Endothelial cell of umbilical vein (primary cell): ENCODE data around the gene PGLYRP4. TPM values are rescaled to one million over a fixed set of nuclear protein-coding genes. Genes with fewer than 3 reads are reported as not detected.

Experiments used
- BruUV-seq: library from RNA; stranded (reverse); fragments of 400-500 nt; replicated peaks from 2 replicates; lab custom pipeline; 2021; lab: Mats Ljungman, UMichigan
- CTCF ChIA-PET: fragments of 300-600, 350-600 bp; sonication (Branson Sonifier 250); formaldehyde crosslinking; loops from one replicate; lab custom pipeline; 2021; ENCODE audit warnings: antibody characterized with exemption, inconsistent platforms; lab: Charles Lee
- POLR2A ChIA-PET: fragments of 300-600, 350-600 bp; sonication (Branson Sonifier 250); formaldehyde crosslinking; loops from one replicate; lab custom pipeline; 2021; ENCODE audit warnings: antibody characterized with exemption, inconsistent platforms; lab: Charles Lee
- DNase-seq: peaks from one replicate; pipeline ENCODE4 v3.0.0-alpha.2; 2011; ENCODE audit warnings: low read depth, low spot score
- FAIRE-seq: peaks from 2 replicates; lab custom pipeline; 2011; peaks lifted over from hg19 to GRCh38; lab: Jason Lieb, UNC
- H2AFZ ChIP-seq: 2 replicates; pipeline ENCODE4 v1.6.0; 2012; ENCODE audit warnings: low read depth, low read length, control low read depth, inconsistent platforms
- H3K27ac ChIP-seq: 2 replicates; pipeline ENCODE4 v1.5.1; 2011; ENCODE audit warnings: low read depth, mild to moderate bottlenecking, control low read depth, low read length, moderate library complexity; ENCODE audit not compliant: insufficient read depth
- H3K27me3 ChIP-seq, 2 experiments: 2 replicates each; pipeline versions ENCODE4 v1.6.0 to v1.6.1; 2011; ENCODE audit warnings: low read length in 2 of 2, mixed read lengths in 1 of 2; ENCODE audit not compliant: control insufficient read depth in 2 of 2, insufficient read depth in 2 of 2
- H3K36me3 ChIP-seq, 2 experiments: 2 replicates in 1 of 2; 3 replicates in 1 of 2; pipeline ENCODE4 v1.5.1; 2011; ENCODE audit warnings: low read length in 2 of 2, mild to moderate bottlenecking in 1 of 2, moderate library complexity in 1 of 2; ENCODE audit not compliant: control insufficient read depth in 2 of 2, insufficient read depth in 2 of 2; ENCODE audit errors: extremely low read depth in 1 of 2
- H3K4me1 ChIP-seq: 3 replicates; pipeline ENCODE4 v1.5.1; 2011; ENCODE audit warnings: mild to moderate bottlenecking, low read length; ENCODE audit not compliant: control insufficient read depth, insufficient read depth; ENCODE audit errors: extremely low read depth
- H3K4me2 ChIP-seq: 2 replicates; pipeline ENCODE4 v1.6.1; 2011; ENCODE audit warnings: low read length, control low read depth, mixed read lengths; ENCODE audit not compliant: insufficient read depth
- H3K4me3 ChIP-seq, 3 experiments: fragments of 200-600 bp in 1 of 3; sonication (generic), shearing (Covaris generic) in 1 of 3; replicated peaks in 1 of 3; 2 replicates each; pipeline ENCODE4 v1.5.1; 2011 to 2016; ENCODE audit warnings: control low read depth in 3 of 3, low read length in 3 of 3, mild to moderate bottlenecking in 2 of 3, inconsistent platforms in 1 of 3, low read depth in 1 of 3, moderate library complexity in 1 of 3; ENCODE audit not compliant: insufficient read depth in 1 of 3
- H3K79me2 ChIP-seq: 2 replicates; pipeline ENCODE4 v1.6.0; 2012; ENCODE audit warnings: low read length, inconsistent platforms; ENCODE audit not compliant: control insufficient read depth, insufficient read depth
- H3K9ac ChIP-seq: replicated peaks from 2 replicates; pipeline ENCODE3; 2011; ENCODE audit warnings: low read length, control low read depth; ENCODE audit not compliant: insufficient read depth; ENCODE audit errors: extremely low read depth
- H3K9me1 ChIP-seq: replicated peaks from 3 replicates; pipeline ENCODE4 v1.6.0; 2011; ENCODE audit warnings: mild to moderate bottlenecking, low read length; ENCODE audit not compliant: control insufficient read depth, insufficient read depth; ENCODE audit errors: extremely low read depth
- H3K9me3 ChIP-seq: replicated peaks from 2 replicates; pipeline ENCODE4 v1.5.1; 2012; ENCODE audit warnings: low read length, inconsistent platforms; ENCODE audit not compliant: control insufficient read depth, insufficient read depth
- H4K20me1 ChIP-seq: replicated peaks from 2 replicates; pipeline ENCODE3; 2011; ENCODE audit warnings: mild to moderate bottlenecking, low read length; ENCODE audit not compliant: control insufficient read depth, insufficient read depth; ENCODE audit errors: extremely low read depth
- CTCF ChIP-seq, 2 donors: IDR thresholded peaks; 1 replicate in 1 of 2; 2 replicates in 1 of 2; pipeline ENCODE4 v1.5.1; 2011; ENCODE audit warnings: low read length in 2 of 2, mild to moderate bottlenecking in 2 of 2, moderate library complexity in 2 of 2, control low read depth in 1 of 2, inconsistent platforms in 1 of 2, low read depth in 1 of 2; ENCODE audit not compliant: insufficient read depth in 1 of 2; ENCODE audit errors: extremely low read depth in 1 of 2
- EZH2 ChIP-seq: IDR thresholded peaks from 2 replicates; pipeline ENCODE4 v1.6.1; 2012; ENCODE audit warnings: borderline replicate concordance, low read depth, mild to moderate bottlenecking, moderate library complexity, low read length, inconsistent platforms; ENCODE audit not compliant: severe bottlenecking
- FOS ChIP-seq: IDR thresholded peaks from 2 replicates; pipeline ENCODE4 v1.6.1; 2011; ENCODE audit warnings: mild to moderate bottlenecking, low read length, moderate library complexity, borderline replicate concordance; ENCODE audit not compliant: insufficient read depth
- GATA2 ChIP-seq: IDR thresholded peaks from 2 replicates; pipeline ENCODE4 v1.7.0; 2011; ENCODE audit warnings: low read depth, mild to moderate bottlenecking, moderate library complexity, mixed read lengths, low read length; ENCODE audit not compliant: insufficient read length, insufficient read depth
- JUN ChIP-seq: IDR thresholded peaks from 2 replicates; pipeline ENCODE4 v1.6.1; 2011; ENCODE audit warnings: borderline replicate concordance, low read depth; ENCODE audit not compliant: insufficient read length, insufficient read depth
- MAX ChIP-seq: IDR thresholded peaks from 2 replicates; pipeline ENCODE4 v1.6.1; 2011; ENCODE audit not compliant: insufficient read depth, insufficient read length
- MYC ChIP-seq: IDR thresholded peaks from one replicate; pipeline ENCODE4 v1.6.1; 2011; ENCODE audit warnings: mild to moderate bottlenecking, low read depth, low read length
- POLR2A ChIP-seq: IDR thresholded peaks from 2 replicates; pipeline ENCODE4 v1.6.1; 2012; ENCODE audit warnings: low read depth, mild to moderate bottlenecking, control low read depth, low read length
- POLR2AphosphoS5 ChIP-seq: IDR thresholded peaks from 2 replicates; pipeline ENCODE4 v1.6.1; 2012; ENCODE audit warnings: low read depth, mild to moderate bottlenecking, control low read depth, low read length, moderate library complexity; ENCODE audit not compliant: insufficient read depth
- dilution Hi-C: fragments of 300-500 bp; cut with MboI; formaldehyde crosslinking; loops from one replicate; pipeline ENCODE4 v1.15.0; 2019; ENCODE audit warnings: low sequenced_read_pairs; ENCODE audit not compliant: extremely low pct_ligation_motif_present
- intact Hi-C: fragments of 100-400 bp; cut with micrococcal nuclease; formaldehyde crosslinking; loops from one replicate; pipeline ENCODE4 v1.10.0; 2022
- polyA plus RNA-seq, 4 experiments: library from polyadenylated mRNA; depleted of rRNA in 3 of 4; stranded (reverse) in 3 of 4; unstranded in 1 of 4; fragments of >200 nt; gene quantifications; 2 replicates each; pipeline versions ENCODE4 v1.2.1 to v1.2.3, GENCODE V29; 2011 to 2012; ENCODE audit warnings: missing spikeins in 1 of 4
- total RNA-seq: library from RNA; stranded (reverse); gene quantifications from 2 replicates; pipeline ENCODE4 v1.2.3, GENCODE V29; 2021

The PGLYRP4 gene
- total and polyA plus RNA-seq, 2 donors (not counting 3 experiments of a cell fraction or from before 2014, with no cell fraction given) = not detected

- no peak for DNase-seq
- H3K9me1 ChIP-seq = no peaks in the 10 kb centered on the region
- no peaks in the 10 kb centered on the region for H3K36me3 ChIP-seq
- BruUV-seq = no TSS peak
- H3K27ac ChIP-seq = no peak overlapping the region
- intact Hi-C loops = no loop called here
- TF ChIP-seq MAX (no peak), MYC (no peak), POLR2AphosphoS5 (no peak), POLR2A (no peak)
- H3K9me3 ChIP-seq = no peaks in the 10 kb centered on the region
- CTCF ChIA-PET = no interaction called here
- POLR2A ChIA-PET = no interaction called here
- H3K27me3 ChIP-seq = no peaks in the 10 kb centered on the region
- no peaks in the 10 kb centered on the region for H3K79me2 ChIP-seq
- no peak for FAIRE-seq
- H3K4me2 ChIP-seq = no peak overlapping the region
- no peak overlapping the region for H3K9ac ChIP-seq
- H2AFZ ChIP-seq = no peak overlapping the region
- no peak overlapping the region for H3K4me3 ChIP-seq
- no peaks in the 10 kb centered on the region for H4K20me1 ChIP-seq
- H3K4me1 ChIP-seq = no peaks in the 10 kb centered on the region
- dilution Hi-C loops = no loop called here
Observed at GRCh38 chr1:153389401-153389800, 40.8 kb upstream of the PGLYRP4 start.

- no peak overlapping the region for H3K4me2 ChIP-seq
- H3K27me3 ChIP-seq = no peaks in the 10 kb centered on the region
- FAIRE-seq = no peak
- ChIA-PET POLR2A (no interaction called here), CTCF (interaction anchor here (0.6 kb wide), 1 partner anchor 559 kb away, joined by 3 read pairs; the partner anchor contains the start of gene DENND4B)
- BruUV-seq = no TSS peak
- TF ChIP-seq MYC (no peak), POLR2A (no peak), EZH2 (no peak), GATA2 (no peak), MAX (no peak), POLR2AphosphoS5 (no peak), JUN (no peak), CTCF (IDR thresholded peaks at IDR 0.05; ENCODE audit: extremely low read depth in 1 of 2, insufficient read depth in 1 of 2, low read depth in 1 of 2, low read length in 2 of 2) (no peak), FOS (no peak)
- DNase-seq = no peak
- dilution Hi-C loops (no loop called here), intact Hi-C loops (no loop called here)
- H2AFZ ChIP-seq = no peak overlapping the region
- no peaks in the 10 kb centered on the region for H4K20me1 ChIP-seq
- H3K4me3 ChIP-seq = no peak overlapping the region
- H3K79me2 ChIP-seq = no peaks in the 10 kb centered on the region
- no peaks in the 10 kb centered on the region for H3K36me3 ChIP-seq
- no peaks in the 10 kb centered on the region for H3K9me1 ChIP-seq
- no peaks in the 10 kb centered on the region for H3K4me1 ChIP-seq
- no peak overlapping the region for H3K27ac ChIP-seq
- H3K9me3 ChIP-seq = no peaks in the 10 kb centered on the region
- no peak overlapping the region for H3K9ac ChIP-seq
Observed at GRCh38 chr1:153387785-153388184, 39.1 kb upstream of the PGLYRP4 start.
